GM19023 (cell line): ENCODE measurements around the gene CAMK4.
"Not testable (repeated sequence)": the region's sequence is repeated elsewhere in the genome, so short reads cannot be mapped to it uniquely, and the experiment has no call there.

Experiments used
- ATAC-seq: cut with Tn5 transposase; IDR thresholded peaks from one replicate; pipeline ENCODE4 v1.9.1; 2021; ENCODE audit warnings: mild to moderate bottlenecking, moderate library complexity; ENCODE audit not compliant: unreplicated experiment

CAMK4 gene

DNA sequence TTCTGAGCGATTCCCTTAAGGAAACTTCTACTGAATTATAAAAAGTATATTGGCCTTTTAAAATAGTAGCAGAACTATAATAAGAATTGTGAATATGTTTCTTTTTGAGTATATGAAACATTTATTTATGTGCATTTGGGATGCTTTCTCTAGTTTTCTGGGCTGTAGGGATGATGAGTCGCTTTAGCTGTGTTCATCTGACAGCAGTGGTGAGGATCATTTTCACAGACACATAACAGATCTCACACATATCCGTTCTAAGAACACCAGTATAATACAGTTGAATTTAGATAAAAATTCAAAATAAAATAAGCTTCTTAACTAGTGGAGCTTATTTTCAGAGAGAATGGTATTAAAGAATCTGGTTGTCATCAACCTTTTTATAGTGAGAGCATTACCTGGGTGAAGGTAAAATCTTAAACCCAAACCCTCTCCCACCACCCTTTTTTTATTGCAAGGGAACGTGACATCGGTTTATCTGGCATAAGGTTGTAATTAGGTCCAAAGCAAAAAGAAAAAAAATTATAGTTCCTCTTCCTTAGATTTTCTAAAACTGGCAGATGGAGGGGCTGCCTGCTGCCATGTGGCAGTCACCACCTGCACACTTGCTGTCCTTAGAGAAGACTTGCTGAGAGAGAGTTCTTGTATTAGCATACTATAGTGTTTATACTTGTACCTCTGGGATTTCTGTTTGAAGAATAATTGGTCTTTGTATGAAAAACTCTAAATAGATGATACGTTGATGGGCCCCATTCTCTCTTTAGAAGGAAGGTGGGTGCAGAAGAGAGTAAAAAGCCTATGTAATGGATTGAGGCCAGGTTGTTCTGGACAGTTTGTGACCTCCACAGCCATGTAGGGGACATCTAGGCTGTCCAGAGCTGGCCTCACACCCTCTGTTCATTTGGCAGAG, 86.8 kb downstream of the CAMK4 start:
- no peak for ATAC-seq

DNA sequence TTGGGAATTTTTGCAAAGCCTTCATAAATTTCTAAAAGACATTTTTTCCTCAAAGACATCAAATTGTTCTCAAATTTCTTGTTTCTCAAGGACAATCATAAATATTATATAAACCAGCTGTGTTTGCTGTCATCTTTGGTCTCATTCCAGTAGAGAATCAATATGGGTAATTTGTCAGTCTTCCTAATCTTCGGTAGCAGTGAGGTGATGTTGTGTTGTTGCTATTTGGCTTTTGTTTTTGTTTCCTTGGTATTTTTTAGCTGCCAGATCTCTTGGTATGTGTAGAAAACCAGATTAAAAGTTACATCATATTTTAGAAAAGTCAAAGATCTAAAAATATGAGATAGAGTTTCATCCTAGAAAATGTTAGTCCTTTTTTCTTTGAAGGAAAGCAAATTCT, 87.5 kb downstream of the CAMK4 start:
- no peak for ATAC-seq

DNA sequence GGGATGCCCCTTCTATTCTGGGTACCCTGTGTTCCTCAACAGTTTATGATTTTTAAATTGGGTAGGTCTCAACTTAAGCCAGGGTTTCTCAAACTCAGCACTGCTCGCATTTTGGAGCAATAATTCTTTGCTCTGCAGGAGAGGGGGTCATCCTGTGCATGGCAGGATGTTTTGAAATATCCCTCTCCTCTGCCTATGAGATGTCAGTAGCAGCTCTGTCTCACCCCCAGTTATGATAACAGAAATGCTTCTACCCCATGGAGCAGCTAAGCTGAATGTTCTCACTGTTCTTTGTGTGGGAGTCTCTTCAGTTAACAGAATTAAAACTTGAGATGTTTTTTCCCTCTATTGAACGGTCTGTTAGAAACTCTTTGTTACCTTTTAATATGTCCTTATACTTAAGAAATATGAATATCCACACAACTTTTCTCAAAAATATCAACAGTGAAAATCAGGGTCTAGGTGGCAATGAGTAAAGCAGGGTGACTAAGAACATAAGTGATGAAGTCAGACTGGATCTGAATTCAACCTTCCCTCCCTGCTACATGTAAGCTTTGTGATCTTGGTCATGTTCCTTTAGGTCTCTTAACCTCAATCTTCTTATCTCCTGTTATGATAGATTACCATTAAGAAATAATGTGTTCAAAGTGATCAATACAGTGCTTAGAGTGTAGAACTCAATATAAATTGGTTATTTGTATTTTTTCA, 89.0 kb downstream of the CAMK4 start:
- ATAC-seq: no peak

DNA sequence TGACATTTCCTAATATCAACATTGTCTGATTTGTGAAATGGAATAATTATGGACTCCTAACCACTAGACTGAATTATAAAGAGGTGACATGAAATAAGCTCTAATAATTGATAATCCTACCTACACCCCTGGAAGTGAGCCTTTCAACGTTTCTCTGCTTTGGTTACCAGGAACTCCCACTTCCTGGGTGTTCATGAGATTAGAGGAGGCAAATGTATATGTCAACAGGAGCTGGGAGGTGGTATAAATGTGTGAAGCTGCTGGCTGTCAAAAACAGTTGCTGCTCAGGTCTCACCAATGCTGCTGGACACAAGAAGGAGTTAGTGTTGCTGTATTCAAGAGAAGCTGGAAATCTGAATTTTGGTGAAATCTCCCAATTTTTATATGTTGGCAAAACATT, 96.8 kb downstream of the CAMK4 start:
- no peak for ATAC-seq

DNA sequence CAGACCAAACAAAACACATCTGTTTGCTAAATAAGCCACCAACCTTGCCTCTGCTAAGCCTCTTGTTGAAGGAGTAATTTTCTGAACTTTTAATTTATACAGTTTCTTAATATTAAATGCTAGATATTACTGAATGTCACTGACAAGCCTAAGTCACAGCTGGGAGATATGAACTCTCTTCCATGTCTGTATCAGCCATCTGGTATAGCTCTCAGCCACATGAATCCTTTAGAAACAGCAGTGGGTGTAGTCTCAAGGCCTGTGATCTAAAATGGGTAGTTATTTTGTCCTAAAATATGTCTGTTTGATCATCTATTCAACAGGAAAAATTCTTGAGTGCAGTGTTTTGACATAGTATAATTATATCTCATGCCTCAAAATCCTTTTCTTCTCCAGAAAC, 97.2 kb downstream of the CAMK4 start:
- ATAC-seq: no peak

DNA sequence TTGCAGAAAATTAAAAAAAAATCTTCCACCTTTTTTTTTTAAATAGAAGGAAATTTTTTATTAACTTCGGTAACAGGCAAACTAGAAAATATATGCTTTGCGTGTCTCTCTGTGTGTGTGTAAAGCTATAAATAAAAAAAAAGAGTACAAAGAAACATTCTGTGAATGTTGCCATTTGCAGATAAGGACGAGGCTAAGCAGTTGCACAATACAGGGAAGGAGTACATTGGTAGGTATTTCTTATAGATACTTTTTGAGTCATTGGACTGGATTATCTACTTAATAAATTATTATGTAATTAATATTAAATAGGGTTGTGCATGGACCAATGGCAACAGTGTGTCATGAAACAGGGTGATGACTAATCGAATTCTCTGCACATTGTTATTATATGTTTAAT, 102.4 kb downstream of the CAMK4 start:
- ATAC-seq: no peak

DNA sequence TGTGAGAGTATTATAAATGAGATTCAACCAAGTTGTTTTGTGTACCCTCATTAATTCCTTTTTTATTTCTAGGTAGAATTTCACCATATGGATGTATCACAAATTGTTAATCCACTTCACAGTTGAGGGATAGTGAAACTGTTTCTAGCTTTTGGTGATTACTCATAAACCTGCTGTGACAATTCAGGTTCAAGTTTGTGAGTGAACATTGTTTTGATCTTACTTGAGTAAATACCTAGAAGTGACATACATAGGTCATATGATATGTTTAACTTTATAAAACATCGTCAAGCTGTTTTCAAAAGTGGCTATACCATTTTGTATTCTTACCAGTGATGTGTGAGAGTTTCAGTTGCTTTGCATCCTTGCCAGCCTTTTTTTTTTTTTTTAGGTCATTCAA, 112.9 kb downstream of the CAMK4 start:
- no peak for ATAC-seq

DNA sequence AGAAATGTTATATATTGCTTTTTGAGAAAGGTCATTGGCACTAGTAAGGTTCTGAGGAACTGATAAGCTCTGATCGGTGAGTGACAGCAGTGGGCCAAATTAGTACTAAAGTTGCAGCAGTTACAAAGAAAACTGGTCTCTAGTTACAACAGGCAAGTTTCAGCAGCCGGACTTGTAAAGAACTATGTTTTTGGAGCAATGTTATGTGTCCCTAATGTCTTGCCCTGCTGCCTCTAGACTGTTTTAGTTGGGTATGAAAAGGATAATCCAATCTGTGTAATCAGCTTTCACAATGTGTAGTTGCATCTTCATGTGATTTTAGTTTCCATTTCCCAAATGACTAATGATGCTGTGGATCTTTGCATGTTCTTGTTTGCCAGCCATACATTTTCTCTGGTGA, 113.5 kb downstream of the CAMK4 start:
- no peak for ATAC-seq

DNA sequence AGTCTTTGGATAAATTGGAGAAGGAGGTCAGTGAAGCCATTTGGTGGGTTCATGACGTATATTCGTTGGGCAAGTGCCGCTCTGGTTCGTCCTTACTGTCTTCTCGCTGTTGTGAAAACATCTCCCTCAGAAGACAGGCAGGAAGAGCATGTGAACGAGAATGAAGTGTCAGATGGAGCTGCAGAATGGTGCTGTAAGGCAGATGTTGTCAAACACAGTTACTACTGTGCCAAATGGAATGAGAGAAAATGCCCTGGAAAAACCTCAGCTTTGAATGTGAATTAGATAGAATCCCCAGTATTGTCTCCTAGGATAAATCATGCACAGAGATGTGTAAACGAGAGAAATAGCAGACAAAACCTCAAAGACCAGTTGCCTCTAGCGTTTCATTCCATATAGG, 121.5 kb downstream of the CAMK4 start:
- no peak for ATAC-seq

DNA sequence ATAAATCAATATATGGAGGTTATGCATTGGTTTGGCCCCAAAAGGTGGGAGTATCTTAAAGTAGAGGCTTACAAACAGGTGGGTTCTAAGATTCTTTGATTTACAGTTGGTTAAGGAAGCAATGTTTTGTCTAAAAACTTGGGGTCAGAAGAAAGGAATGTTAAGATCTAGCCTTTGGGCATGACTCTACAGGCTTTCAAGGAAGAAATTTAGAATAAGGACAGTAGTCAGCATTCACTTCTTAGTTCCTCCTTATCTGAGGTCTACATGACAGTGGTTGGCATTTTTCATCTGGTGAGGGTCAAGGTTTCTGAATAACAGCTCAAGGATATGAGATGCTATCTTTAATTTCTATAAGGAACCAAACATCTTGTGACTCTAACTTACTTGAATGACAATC, 122.8 kb downstream of the CAMK4 start:
- no peak for ATAC-seq

DNA sequence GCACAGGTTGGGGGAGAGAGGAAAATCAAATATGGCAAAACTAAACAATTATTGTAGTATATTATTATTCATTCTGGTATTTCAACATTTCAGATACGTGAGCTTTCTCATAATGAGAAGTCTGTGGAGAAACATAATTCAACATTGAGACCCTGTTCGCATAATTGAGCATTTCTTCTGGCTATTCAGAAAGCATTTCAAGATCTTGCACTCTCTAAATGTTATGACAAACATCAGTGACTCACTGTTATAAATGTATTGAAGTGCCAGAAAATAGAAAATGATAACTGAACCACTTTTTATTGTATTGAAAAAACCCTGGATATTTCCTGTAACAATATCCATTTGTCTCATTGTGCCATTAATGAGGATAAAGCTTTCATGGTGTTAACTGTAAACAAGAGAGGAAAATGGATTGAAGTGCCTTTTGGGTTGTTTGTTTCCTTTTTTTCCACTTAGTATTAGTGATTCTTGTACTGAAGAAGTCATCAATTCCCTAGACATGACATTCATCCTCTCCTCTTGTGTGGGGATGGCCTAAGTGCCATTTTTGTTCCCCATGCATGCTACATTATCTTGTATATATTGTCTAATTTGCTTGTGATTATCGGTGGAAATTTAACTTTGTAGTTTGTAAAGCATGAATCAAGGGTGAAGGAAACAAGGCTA, 124.6 kb downstream of the CAMK4 start:
- no peak for ATAC-seq

DNA sequence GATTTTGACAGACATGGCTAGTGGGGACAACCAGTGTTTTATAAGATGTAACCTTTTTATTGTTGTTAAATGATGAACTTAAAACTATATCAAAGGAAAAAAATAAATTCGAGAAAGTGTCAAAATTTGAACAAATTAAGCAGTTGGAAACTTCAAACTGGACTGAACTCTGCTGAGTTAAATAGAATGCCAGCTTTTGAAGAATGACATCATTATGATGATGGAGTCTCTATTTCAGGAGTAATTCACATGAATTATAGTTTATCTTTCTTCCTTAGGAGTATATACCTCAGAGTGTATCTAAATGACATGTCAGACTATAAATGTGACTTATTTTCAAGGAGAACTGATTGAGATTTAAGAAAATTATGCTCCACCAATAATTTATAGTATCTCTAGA, 125.2 kb downstream of the CAMK4 start:
- no peak for ATAC-seq

DNA sequence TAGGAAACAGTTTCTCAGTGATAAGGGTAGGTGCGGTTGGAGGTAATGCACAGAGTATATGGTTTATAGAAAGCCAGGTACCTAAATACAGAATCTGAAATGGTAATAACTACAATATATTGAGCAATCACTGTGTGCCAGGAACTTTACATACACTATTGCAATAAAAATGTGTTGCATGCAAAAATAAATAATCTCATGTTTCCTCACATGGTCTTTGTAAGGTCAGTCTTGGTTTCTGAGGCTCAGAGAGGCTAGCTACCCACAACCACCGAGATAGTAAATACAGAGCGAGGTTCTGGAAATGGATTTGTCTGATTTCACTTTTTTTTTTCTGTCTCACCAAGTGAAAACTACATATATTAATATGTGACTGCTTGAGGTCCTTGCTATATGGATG, 128.9 kb downstream of the CAMK4 start:
- ATAC-seq: no peak

DNA sequence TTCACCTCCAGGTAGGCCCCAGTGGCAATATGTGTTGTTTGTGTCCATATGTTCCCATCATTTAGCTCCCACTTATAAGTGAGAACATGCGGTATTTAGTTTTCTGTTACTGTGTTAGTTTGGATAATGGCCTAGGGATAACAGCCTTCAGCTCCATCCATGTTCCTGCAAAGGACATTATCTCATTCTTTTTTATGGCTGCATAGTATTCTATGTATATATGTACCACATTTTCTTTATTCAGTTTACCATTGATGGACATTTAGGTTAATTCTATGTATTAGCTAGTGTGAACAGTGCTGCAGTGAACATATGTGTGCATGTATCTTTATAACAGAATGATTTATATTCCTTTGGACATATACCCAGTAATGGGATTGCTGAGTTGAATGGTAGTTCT, 134.5 kb downstream of the CAMK4 start:
- not testable (repeated sequence) for ATAC-seq

DNA sequence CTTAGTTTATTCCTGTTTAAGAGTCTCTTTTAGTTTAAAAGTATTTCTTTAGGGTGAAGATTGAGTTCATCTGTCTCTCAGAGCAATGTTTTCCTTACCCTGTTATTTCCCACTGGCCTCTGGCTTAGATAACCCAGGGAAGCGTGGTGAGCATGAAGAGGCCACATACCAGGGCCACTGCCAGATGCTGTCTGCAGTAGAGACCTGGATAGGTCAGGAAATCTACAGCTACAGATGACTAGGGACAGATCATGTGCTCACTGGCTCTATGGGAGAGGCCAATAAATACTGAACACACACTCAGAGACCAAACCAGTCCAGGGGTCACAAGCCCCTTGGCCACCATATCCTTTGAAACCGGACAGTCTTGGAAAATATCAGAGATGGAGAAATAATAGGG, 136.0 kb downstream of the CAMK4 start:
- no peak for ATAC-seq

DNA sequence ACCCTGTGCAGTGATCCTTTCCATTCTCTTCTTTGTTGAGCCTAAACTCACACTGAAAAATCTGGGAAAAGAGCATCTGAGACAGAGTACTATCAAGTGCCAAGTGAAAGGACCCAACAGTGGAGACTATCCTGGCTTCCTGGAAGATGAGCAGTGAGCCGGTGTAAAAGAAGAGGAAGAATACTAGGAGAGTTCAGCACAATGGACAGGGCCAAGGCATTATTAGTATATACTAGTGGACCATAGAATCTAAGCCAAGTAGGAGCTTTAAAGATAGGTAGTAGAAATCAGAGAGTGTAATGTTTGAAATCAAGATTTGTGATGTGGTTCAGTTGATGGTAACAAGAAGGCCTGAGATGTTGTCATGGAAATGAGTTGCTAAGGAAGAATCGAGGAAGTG, 140.8 kb downstream of the CAMK4 start:
- no peak for ATAC-seq

DNA sequence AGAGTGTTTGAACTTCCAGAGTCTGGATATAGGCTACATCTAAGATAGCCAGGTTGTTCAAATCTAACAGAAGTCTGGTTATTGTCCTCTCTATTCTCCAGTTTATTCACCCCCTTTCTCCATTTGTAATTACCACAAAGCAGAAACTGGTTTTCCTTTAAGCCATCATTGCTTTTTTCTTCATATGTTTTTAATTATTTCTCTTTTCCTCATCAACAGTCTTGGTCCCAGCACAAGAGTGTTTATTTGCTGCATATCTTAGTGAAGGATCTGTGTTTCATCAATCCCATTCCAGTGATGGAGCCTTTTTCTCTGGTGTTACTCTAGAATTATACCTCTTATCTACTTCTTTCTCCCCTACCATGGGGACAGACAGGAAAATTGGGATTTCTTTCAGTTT, 142.2 kb downstream of the CAMK4 start:
- ATAC-seq: no peak

DNA sequence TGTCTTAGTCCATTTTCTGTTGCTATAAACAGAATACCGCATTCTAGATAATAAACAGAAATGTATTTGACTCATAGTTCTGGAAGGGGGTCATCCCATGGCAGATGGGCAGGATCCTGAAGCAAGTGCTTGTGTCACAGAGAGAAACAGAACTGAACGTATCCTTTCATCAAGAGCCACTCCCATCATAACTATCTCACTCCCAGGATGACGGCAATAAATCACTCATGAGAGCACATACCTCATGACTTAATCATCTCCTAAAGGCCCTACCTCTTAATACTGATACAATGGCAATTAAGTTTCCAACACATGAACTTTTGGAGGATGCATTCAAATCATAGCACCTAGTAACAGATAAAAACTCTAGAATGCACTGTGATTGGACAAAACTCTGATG, 142.9 kb downstream of the CAMK4 start:
- no peak for ATAC-seq

DNA sequence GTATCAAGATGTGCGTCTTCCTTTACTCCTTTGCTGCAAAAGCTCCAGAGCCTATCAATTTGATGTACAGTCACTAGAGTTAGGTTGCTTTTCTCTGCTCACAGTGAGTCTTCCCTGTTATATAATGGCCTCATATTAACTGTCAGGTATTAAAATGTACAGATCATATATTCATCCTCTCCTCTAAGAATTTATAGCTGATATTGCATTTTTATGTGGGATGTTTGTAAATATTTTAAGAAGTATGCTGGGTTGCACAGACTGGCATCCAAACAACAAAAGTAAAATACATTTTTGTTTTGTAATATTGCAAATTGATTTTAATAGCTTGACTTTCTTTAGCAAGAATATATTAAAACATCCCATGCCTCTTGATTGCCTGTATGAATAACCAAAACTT, 148.6 kb downstream of the CAMK4 start:
- ATAC-seq: no peak

DNA sequence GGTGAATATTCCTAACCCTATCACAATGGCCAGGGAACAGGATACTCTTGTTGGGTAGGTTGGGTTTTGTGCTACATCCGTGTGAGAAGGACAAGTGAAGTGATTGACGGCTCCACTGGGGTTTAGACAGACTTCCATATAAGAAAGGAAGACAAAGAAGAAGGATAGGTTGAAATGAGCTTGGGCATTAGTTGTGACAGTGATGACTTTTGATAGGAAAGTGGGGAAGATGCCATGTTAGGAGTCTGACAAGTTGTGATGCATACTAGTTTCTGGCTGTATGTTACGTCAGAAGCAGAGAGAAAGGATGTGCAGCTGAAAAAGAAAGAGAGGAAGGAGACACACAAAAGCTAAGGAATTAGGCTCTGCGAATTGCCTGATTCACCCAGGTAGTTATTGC, 150.2 kb downstream of the CAMK4 start:
- no peak for ATAC-seq

DNA sequence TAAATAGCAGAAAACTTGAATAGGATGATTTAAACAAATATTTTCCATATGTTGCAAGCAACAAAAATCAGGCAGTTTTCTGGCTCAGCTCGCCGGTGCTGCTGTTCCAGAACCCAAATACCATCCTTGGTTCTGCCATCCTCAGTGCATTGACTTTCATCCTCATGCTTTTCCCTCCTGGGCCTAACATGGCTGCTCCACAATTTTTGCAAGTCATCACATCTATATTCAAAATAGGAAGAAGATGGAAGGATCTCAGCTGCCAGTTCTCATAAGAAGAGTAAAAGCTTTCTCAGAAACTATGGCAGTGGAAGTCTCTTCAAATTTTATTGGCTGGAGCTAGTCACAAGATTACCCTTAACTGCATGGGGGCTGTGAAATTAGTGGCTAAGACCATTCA, 151.5 kb downstream of the CAMK4 start:
- ATAC-seq: no peak

DNA sequence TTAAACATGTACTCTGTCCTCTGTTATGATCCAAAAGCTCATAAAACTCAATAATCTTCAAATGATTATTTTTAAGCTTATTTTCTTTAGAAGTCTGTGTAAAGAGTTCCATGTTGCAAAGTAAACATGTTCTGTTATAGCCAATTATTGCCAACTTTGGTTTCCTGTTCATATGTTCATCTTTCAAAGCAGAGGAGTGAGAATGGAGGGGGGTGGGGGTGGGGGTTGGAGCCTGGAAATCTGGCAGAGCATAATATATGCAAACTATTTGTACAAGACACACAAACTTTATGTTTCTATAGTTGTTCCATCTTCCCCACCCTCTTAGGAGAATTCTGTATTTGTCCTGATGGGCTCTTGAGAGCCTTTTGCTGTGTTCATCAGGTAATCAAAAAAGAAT, 153.1 kb downstream of the CAMK4 start:
- ATAC-seq: no peak
